ENCODE results near the gene SLC22A23.

The SLC22A23 gene

GRCh38 chr6:3240595-3240994 lies 216.3 kb downstream of the SLC22A23 start:
- DNase-seq (ENCODE audit: low read depth in 1 of 2, low spot score in 1 of 2): no peak
- in situ Hi-C loops (cut with HindIII; ENCODE audit: low pct_unique_long_range_greater_than_20kb, low sequenced_read_pairs): no loop called here
- TF ChIP-seq JUND (IDR thresholded peaks at IDR 0.05; ENCODE audit: low read depth): no peak

DNA sequence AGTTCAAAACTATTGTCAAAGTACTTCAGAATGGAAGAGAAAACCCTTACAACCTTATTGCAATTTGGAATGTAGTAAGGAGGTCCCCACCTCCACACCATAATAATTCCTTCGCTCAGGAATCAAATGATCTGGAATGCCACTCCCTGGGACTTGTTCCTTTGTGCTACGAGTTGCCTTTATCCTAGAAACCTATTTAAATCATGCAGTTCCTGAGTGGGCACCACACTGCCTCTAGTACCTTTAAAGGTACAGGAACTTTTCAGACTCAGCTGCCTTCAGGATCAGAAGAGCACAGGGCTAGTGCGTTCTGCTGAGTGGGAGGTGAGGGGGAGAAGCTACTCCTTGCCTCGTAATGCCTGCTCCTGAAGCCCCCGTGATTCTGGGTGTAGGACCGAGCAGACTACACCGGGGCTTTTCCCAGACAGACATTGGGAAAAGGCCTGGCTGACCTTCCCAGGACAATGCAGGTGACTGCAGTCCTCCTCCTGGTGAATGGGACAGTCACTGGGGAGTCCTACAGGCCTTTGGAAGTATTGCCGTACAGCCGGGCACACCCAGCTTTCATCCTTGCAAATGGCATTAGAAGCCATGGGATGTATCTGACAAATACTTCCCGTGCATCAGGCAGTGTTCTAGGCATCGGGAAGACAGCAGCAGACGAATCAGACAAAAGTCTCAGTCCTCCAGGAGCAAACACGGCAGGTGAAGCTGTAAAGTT lies 217.6 kb downstream of the SLC22A23 start:
- no peak for TF ChIP-seq JUND (IDR thresholded peaks at IDR 0.05; ENCODE audit: low read depth)
- peak in 1 of 2 experiments; percentile 64 for DNase-seq (ENCODE audit: low read depth in 1 of 2, low spot score in 1 of 2)
- in situ Hi-C loops (cut with HindIII; ENCODE audit: low pct_unique_long_range_greater_than_20kb, low sequenced_read_pairs): no loop called here

DNA sequence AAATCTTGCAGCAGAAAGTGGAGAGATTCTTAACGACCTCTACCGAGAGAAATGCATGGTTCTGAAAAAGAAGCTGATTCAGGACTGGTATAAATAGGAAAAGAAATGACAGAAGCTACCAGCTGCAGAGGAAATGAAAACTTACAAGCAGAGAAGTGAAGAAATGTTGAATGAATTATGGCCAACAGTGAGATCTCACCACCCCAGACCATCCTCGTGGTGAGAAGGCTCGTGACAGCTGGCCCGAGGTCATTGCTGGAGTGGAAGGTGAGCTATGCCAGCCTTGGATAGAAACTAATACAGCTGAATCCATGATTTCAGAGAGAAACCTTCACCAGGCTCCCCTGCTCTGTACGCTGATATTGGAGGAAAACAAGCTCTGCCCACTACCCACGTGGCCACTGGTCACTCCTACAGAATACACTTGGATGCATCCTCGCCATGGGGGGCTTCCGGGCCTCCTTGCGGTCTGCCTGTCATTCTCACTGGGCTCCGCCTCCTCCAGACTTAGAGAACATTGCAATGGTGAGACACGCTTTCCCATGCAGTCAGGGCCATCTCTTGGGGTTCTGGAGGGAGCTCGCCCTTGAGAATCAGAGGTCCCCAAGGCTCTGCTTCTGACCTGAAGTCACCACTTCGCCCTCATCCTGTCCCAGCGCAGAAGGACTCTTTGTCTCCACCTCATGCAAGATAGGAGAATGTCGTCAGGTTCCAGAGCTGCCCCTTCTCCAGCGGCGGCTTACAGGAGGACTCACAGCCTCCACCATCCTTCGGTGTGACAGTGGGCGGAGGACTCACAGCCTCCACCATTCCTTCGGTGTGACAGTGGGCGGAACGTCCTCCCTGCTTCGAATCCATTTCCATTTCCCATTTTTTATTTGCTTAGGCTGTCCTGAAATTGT lies 218.8 kb downstream of the SLC22A23 start:
- in situ Hi-C loops (cut with HindIII; ENCODE audit: low pct_unique_long_range_greater_than_20kb, low sequenced_read_pairs): no loop called here
- no peak for TF ChIP-seq JUND (IDR thresholded peaks at IDR 0.05; ENCODE audit: low read depth)
- no peak for DNase-seq (ENCODE audit: low read depth in 1 of 2, low spot score in 1 of 2)

DNA sequence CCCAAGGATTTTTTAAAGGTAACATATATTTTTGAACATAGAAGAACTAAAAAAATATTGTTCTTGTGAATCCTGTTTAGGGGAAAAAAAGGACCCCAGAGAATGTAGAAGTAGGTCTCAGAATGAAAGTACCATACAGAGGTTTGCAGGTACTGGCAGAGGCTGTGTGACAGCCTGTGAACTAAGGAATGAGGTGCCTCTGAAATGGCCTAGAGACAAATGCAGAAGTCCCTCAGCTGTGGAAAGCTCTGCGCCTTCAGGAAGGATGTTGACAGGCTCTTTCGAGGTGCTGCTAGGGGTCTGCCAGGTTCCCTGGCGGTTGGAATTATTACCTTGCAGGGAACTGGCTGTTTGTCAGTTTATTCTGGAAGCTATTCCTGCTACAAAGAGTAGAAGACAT lies 220.8 kb downstream of the SLC22A23 start:
- in situ Hi-C loops (cut with HindIII; ENCODE audit: low pct_unique_long_range_greater_than_20kb, low sequenced_read_pairs): no loop called here
- DNase-seq (ENCODE audit: low read depth in 1 of 2, low spot score in 1 of 2): no peak
- TF ChIP-seq JUND (IDR thresholded peaks at IDR 0.05; ENCODE audit: low read depth): no peak

GRCh38 chr6:3235486-3235885 lies 221.4 kb downstream of the SLC22A23 start:
- DNase-seq (ENCODE audit: low read depth in 1 of 2, low spot score in 1 of 2): no peak
- in situ Hi-C loops (cut with HindIII; ENCODE audit: low pct_unique_long_range_greater_than_20kb, low sequenced_read_pairs): no loop called here
- TF ChIP-seq JUND (IDR thresholded peaks at IDR 0.05; ENCODE audit: low read depth): no peak

- no peak for TF ChIP-seq JUND (IDR thresholded peaks at IDR 0.05; ENCODE audit: low read depth)
- in situ Hi-C loops (cut with HindIII; ENCODE audit: low pct_unique_long_range_greater_than_20kb, low sequenced_read_pairs): no loop called here
These were observed 222.9 kb downstream of the SLC22A23 start for GRCh38 chr6:3233904-3234303.

DNA sequence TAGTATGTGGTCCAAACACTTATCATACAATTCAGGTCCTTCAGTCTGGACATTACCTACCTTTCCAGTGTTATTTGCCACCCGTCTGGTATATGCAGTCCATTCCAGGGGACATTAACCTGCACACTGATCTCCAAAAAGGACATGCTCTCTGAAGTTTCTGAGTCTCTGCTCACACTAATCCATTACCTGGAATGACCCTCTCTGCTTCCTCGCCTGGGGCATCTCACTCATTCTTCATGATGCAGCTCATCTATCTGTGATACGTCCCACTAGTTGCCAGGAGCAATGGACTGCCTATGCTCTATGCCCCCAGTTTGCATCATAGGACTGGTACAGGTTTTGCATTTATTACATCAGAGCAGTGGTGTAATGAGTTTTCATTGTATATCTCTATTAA lies 223.5 kb downstream of the SLC22A23 start:
- no peak for DNase-seq (ENCODE audit: low read depth in 1 of 2, low spot score in 1 of 2)
- TF ChIP-seq JUND (IDR thresholded peaks at IDR 0.05; ENCODE audit: low read depth): no peak
- in situ Hi-C loops (cut with HindIII; ENCODE audit: low pct_unique_long_range_greater_than_20kb, low sequenced_read_pairs): no loop called here

More at GRCh38 chr6:3233904-3234303, 222.9 kb downstream of the SLC22A23 start:
- DNase-seq (ENCODE audit: low read depth in 1 of 2, low spot score in 1 of 2): no peak

- no peak for DNase-seq (ENCODE audit: low read depth in 1 of 2, low spot score in 1 of 2)
- in situ Hi-C loops (cut with HindIII; ENCODE audit: low pct_unique_long_range_greater_than_20kb, low sequenced_read_pairs): no loop called here
- TF ChIP-seq JUND (IDR thresholded peaks at IDR 0.05; ENCODE audit: low read depth): no peak
These were observed 224.6 kb downstream of the SLC22A23 start for GRCh38 chr6:3232017-3232945.

- in situ Hi-C loops (cut with HindIII; ENCODE audit: low pct_unique_long_range_greater_than_20kb, low sequenced_read_pairs): no loop called here
These were observed 225.4 kb downstream of the SLC22A23 start for GRCh38 chr6:3231247-3232016.

DNA sequence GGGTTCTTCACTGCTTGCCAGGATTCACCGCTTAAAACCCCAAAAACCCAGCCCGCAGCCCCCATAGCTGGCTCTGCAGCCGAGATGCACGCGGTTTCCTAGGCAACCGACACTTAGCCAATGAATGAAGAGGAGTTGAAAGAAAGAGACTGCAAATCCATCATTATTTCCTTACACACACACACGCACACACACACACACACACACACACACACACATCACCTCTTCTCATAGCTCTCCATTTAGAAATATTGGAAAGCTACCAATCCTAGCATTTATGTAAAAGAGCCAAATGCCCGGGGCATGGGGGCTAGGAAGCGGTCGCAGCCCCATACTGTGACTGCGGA lies 226.0 kb downstream of the SLC22A23 start:
- no peak for DNase-seq (ENCODE audit: low read depth in 1 of 2, low spot score in 1 of 2)
- TF ChIP-seq JUND (IDR thresholded peaks at IDR 0.05; ENCODE audit: low read depth): no peak
- in situ Hi-C loops (cut with HindIII; ENCODE audit: low pct_unique_long_range_greater_than_20kb, low sequenced_read_pairs): no loop called here

More at GRCh38 chr6:3231247-3232016, 225.4 kb downstream of the SLC22A23 start:
- DNase-seq (ENCODE audit: low read depth in 1 of 2, low spot score in 1 of 2): no peak
- TF ChIP-seq JUND (IDR thresholded peaks at IDR 0.05; ENCODE audit: low read depth): no peak

DNA sequence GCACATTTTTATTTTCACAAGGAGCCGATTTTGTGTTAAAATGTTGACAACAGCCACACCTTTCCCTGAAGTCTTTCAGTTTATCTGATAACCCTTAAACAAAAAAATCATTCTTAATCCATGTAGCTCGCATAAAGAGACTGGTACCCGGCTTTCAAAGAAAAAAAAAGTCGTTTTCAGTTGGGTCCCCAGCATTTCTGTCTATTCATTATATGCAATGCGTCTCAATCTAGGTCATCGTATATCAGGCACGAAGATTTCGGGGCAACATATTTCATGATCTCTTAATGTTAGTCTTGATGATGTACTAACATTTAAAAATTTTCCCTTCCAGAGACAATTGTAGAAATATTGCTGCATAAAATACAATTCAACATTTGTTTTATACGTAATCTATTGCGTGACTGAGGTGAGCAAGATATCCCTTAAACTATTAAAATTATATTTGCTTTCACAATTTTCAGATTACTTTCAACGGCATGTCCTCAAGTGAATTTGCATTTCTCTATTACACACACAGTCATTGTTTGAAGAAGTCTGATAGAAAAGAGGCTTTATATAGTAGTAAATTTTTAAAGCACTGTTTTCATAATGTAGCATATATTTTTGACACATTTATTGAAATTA lies 226.5 kb downstream of the SLC22A23 start:
- in situ Hi-C loops (cut with HindIII; ENCODE audit: low pct_unique_long_range_greater_than_20kb, low sequenced_read_pairs): no loop called here
- no peak for DNase-seq (ENCODE audit: low read depth in 1 of 2, low spot score in 1 of 2)
- TF ChIP-seq JUND (IDR thresholded peaks at IDR 0.05; ENCODE audit: low read depth): no peak

Data from T47D (cell line).